Stimulated activated CD8-positive, alpha-beta memory T cell treated with anti-CD3 and anti-CD28 coated beads, Interleukin-7, amount 100 ng/mL, for 4 hours (primary cell): ENCODE results near the gene LEMD2.
A peak's percentile ranks its signal among the peaks of the same experiment; 100 is the strongest.
"Not testable (repeated sequence)": the region's sequence is repeated elsewhere in the genome, so short reads cannot be mapped to it uniquely, and the experiment has no call there.

Source experiments
- DNase-seq, 2 donors: peaks; one replicate each; pipeline ENCODE4 v3.0.0-alpha.2; 2020; ENCODE audit warnings: low read depth in 2 of 2

Gene LEMD2

DNA sequence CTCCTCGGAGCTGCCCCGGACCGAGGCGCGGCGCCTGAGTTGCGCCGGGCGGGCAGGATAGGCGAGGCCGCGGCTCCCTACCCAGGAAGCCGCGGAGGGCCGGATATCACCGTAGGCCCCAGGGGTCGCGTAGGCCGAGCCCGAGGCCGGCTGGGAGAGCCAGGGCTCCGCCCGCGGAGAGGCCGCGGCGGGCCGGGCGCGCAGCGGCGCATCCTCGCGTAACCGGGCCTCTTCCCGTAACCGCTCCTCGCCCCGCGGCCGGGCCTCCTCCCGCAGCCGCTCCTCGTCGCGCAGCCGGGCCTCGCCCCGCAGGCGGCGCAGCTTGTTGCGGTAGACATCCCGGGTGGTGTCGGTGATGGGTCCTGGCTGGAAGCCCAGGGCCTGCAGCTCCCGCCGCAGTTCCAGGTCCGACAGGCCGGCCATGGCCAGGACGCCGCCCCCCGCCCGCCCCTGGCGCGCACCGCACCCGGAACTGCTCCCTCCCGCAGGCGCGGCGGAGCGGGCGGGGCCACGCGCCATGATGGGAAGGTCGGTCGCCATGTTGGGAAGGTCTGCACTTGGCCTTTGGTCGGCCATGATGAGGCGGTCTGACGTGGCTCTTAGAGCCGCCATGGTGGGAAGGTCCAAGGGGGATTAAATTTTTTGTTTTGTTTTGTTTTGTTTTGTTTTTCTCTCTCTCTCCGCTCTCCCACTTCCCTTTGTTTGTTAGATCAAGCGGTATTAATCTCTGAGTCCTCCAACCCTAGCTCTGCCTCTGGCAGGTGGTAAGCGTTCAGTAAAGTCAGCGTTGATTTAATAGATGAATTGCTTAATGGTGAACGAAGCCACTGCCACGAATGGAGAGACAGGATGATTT, at the start of gene LEMD2:
Gene LEMD2 (minus strand): TSS at position 437 of the 856 bp plus-strand sequence. CDS start 14 bp downstream, at position 423.
- peak; percentile 86 to 87 for DNase-seq

DNA sequence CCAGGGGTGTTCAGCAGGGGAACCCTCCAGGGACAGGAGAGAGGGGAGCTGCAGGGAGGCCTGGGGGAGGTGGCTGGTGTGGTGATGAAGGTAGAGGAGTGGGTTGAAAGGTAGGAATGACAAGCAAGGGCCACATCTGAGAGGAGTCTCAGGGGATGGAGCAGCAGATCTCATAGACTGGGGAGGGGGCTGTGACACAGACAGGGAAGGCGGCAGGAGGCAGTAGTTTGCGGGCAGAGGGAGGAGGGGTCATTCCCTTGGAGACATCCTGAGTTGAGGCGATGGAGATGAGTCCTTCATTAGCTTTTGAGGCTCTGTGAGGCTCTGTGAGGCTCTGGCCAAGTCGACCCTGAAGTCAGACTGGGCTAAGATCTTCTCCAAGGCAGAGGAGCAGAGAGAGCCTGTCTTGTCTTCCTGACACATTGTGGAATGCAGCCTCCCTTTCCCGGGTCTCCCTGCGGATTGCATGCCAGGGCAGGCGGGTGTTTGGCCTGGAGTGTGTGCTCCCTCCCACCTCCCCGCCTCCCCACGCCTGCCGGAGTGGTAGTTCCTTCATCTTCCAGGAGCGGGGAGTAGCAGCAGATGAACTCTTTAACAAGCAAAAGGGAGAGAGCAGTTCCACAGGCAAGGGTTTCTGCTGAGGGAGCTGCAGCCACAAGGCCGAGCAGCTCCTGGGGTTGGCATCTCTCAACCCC, 49.2 kb upstream of the LEMD2 start:
- DNase-seq = no peak

DNA sequence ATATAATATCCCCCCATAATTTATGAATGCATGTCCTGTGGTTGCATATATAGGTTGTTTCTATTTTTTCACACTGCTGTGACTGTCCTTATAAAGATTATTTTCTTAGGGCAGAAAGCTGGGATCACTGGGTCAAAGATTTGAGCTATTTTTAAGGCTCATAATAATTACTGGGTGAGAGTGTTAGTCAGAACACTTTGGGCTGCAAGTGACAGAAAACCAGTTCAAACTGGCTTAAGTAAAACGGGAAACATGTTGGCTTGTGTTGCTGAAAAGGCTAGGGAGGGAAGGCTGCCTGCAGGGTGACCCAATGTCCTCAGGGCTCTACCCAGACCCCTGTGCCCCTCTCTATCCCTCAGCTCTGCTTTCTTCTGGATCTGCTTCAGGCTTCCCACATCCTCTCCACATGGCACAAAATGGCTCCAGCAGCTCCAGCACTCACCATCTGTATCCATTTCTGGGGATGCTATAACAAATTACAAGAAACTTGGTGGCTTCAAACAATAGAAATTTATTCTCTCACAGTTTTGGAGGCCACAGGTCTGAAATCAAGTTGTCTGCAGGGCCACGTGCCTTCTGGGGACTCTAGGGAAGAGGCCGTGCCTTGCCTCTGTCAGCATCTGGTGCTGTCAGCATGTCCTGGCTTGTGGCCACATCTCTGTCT, 48.0 kb upstream of the LEMD2 start:
- no peak for DNase-seq

DNA sequence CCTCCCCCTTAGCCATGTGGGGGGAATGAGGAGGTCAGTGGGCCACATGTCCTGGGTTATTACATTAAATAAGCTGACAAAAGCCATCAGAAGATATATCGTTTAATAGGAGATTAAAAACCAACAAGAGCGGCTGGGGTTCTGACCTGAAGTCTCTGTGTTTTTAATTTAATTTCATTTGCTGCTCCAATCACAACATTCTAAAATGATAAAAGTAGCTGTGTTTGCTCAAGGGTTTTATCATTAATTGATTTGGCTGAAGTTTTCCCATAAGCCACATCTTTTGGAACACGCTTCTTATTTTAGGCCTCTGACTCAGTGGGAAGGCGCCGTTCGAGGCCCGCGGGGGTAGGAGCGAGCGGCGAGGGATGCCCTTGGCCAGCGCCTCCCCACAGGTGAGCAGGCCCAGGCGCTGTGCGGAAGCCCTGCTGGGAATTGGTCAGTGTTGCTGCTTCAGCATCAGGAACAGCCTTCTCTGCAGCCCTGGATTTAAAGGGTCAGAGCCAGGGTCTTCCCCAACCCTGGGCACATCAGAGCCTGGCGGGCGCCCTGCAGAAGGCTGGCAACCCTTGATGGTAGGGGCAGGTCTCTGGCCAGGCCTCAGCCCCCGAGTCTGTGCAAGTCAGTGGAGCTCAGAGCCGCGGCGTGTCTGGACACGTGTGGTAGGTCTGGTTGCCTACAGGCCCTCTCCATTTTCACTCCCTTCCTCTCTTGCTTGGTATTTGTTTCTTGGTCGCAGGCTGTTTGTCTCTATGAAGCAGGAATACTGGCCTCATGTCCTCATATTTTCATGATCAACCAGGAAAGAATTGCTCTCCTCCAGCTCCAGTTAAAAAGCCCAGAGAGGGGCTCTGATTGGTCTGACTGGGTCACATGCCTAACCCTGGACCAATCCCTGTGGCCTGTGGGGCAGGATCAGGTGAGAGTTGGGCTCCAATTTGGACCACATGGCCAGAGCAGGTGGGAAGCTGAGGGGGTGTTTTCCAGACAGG, 45.8 kb upstream of the LEMD2 start:
- no peak for DNase-seq

DNA sequence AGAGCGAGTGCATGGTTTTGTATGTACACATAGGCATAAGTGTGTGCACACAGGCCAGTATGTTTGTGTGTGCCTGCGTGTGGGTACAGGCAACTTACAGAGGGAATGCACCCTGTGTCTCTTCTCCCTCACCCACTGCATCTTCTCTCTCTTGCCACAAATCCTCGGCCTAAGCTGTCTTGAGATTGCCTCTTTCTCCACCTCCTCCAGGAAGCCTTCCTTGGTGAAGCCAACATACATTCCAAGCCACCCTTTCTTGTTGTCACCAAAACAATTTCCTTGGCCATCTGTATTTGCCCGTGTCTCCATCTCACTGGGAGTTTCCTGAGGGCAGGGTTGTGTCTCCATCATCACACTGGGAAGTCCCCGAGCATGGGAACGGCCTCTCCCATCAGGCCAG, 44.7 kb upstream of the LEMD2 start:
- no peak for DNase-seq

DNA sequence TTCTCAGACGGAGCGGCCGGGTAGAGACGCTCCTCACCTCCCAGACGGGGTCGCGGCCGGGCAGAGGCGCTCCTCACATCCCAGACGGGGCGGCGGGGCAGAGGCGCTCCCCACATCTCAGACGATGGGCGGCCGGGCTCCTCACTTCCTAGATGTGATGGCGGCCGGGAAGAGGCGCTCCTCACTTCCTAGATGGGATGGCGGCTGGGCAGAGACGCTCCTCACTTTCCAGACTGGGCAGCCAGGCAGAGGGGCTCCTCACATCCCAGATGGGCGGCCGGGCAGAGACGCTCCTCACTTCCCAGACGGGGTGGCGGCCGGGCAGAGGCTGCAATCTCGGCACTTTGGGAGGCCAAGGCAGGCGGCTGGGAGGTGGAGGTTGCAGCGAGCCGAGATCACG, 43.9 kb upstream of the LEMD2 start:
- not testable (repeated sequence) for DNase-seq

DNA sequence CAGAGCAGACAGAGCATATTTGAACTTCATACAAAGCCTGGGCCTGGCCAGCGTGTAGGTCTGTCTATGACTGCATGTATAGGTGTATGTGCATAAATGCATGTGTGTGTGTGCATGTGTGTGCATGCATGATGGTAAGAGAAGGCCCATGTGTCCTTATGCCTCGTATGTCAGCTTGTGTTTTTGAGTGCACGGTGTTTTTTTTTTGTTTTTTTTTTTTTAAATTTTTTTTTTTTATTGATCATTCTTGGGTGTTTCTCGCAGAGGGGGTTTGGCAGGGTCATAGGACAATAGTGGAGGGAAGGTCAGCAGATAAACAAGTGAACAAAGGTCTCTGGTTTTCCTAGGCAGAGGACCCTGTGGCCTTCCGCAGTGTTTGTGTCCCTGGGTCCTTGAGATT, 42.8 kb upstream of the LEMD2 start:
- DNase-seq = not testable (repeated sequence)

DNA sequence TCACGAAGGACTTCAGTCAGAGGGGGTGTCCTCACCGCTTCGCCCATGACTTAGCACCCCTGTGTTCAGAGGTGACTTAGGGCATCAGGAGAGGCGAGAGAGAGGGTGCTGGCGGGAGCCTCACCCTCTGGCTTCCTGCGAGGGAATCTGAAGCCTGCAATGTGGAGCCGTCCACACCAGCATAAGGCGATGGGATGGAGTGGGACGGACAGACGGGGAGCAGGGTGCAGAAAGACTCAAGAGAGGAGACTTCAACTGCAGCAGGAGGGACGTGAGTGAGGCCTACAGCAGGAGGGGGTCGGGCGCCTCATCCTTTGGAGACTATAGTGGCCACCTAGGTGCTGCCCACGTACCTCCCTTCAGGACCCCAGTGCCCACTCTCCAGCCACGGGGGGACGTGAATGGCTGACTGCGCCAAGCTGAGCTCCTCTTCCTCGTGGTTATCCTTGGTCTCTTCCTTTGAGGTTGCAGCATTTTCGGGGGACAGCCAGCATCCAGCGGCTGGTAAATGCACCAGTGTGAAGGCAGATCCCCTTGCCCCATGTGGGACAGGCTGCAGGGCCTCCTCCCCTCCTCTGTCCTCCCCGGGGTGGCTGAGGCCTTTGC, 41.8 kb upstream of the LEMD2 start:
- DNase-seq = no peak

DNA sequence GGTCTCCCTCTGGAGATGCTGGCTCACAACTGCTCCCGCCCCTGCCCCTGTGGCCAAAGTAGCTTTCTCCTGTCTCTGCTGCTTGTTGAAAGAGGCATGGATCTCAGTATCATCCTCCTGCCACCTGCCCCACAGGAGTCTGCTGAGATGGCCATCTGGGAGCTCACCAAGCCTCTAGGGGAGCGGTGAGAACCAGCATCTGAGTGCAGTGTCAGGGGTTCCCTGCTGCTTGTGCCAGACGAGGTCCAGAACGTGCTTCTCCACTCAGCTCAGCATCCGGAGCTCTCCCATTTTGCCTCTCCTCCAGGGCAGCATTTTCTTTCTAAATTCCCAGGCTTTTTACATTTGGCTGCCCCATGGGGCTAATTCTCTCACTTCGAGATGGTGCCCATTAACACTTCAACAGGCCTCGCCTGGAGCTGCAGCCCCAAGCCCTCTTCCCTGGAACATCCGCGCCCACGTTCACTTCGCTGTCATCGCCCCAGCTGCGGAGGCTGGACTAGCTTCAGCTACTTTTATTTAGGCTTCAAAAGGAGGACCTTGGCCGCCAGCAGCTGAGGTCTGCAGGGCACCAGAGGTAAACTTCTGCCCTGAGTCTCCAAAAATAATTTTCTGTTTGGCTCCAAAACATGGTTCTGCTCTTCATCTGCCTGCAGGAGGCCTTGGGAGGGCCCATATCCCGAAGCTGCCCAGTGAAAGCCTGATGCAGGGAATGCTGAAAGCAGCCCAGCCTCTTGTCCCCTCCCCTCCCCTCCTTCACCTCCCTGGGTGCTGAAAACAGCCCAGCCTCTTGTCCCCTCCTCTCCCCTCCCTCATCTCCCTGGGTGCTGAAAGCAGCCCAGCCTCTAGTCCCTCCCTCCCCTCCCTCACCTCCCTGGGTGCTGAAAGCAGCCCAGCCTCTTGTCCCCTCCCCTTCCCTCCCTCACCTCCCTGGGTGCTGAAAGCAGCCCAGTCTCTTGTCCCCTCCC, 40.1 kb upstream of the LEMD2 start:
- no peak for DNase-seq

DNA sequence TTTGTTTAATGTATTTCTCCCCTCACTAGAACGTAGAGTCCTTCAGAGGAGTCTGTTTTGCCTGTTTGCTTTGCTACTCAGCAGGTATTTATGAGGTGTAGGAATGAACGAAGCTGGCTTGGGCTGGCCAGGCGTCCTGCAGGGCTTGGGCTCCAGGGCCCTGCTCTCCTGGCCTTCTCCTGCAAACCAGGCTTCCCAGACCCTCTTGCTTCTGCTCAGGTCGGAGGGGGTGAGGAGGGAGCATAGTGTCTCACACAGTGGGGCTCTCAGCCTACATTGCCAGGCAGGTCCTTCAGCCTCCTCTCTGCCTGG, 39.5 kb upstream of the LEMD2 start:
- DNase-seq = no peak

DNA sequence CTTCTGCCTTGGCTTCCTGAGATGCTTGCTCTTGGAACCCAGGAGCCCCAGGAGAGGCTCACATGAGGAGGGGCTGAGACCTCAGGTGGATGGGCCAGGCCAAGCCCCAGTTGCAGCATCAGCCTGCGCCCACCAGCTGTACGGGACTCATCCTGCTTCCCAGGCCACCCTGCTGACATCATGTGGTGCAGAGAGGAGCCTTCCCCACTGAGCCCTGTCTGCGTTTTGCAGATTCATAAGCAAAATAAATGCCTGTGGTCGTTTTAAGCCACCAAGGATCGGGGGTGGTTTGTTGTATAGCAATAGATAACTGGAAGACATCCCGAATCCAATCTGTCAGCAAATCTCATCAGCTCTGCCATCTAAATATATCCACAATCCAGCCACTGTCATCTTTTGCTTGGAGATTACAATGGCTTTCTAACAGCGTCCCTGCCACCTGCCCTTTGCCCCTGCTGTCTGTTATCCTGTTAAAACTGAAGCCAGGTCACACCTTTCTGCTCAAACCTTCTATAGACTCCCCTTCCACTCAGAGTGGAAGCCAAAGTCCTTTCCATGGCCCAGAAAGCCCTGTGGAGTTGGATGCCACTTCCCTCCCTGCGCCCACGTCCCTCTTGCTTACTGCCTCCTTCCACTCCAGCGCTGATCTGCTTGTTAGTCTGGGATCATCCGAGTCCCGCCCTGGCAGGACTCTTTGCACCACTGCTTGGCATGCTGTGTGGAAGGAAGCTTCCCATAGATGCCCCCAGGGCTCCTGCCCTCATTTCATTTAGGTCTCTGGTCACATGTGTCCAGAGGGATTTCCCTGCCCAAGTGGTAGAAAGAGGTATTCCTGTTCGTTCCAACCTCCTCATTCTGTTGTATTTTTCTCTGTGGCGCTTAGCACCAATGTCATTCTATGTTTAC, 38.9 kb upstream of the LEMD2 start:
- DNase-seq = no peak

DNA sequence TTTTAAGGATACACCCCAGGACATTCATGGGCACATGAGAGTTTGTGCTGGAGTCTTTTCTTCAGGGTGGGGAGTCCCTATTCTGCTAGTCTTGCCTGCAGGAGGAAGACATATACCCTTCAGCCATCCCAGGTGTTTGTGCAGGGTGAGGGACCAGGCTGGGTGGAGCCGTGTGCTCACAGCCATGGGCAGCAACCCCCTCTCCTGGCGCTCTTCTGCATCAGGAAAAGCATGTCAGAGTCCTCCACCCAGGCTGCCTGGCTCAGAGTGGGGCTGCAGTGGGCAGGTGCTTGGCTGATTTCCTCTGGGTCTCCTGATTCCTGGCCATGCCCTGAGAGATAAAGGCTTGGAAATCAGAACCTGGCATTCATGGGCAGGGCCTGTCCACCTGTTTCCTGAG, 37.6 kb upstream of the LEMD2 start:
- no peak for DNase-seq

DNA sequence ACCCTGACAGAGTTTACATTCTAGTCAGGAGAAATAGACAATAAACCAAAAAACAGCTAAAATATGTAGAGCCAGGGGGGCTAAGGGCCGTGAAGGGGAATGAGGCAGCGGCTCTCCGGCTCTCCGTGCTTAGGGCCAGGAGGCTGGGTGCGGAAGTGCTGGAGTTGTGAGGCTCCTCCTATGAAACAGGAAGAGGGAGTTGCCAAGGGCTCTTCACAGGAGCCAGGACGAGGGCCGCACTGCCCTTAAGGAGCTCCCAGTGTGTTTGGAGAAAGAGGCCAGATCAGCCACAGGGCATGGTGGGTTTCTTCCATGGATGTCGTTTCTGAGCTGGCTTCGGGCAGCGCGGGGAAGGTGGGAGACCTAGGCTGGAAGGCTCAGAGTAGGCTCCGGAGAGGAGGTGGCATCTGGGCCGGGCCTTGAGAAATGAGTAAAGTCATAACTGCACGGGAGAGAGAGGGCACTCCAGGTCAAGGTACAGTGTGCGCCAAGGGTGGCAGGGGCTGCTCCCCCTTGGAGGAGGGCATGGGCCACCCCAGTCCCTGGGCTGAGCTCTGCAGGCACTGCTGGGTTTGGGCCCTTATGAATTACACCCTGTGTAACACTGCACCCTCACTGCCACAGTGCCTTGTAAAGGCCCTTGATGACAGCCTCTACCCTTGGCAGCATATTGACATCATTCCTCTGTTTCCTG, 35.7 kb upstream of the LEMD2 start:
- no peak for DNase-seq

DNA sequence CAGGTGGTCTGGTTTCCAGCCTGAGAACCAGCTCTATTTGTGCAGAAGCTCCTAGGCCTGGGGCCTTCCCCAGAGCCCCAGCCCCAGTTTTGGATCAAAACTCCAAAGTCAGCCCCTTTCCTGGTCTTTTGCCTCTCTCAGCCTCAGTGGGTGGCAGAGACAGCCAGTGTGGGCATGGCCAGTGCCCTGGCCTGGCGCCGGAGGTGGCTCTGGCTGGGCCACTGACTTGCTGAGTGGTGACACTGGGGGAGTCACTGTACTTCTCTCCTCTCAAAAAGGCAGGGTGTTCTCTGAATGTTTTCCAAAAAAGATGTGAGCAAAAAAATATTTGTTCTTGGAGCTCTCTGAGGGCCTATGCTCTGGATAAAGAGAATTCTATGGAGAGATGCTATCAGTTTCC, 34.9 kb upstream of the LEMD2 start:
- no peak for DNase-seq

DNA sequence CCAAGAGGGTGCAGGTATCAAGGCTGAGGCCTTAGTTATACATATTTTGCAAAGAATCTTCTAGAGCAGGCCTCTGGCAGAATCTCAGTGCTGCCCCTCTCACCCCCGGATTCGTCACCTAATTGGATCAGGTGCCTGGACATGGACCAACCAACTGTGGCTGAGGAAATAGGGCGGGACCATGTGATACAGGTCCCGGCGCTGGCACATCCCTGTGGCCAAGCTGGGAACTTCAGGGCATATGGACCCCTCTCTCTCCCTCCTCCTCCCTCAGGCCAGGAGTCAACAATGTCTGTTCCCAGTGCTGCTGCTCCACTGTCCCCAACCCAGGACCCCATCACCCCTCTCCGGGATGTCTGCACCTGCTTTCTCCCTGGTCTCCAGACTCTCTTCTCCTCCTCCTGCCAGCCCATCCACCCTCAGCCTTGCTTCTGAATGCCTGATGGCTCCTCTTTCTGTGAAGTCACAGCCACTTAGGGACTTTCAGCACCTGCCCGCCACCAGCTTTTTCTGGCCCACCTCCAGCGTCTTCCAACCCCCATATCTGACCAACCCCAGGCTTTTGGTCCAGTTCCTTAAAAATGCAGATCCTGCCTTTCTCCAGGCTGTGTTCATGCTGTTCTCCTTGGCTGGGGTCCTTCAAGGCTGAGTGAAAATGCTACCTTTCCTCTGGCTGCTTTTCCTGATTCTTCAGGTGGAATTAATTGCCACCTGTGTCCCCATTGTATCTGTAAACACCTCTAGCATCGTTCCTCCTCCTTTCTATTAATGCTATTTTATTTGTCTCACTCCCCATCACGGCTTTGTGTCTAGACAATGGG, 33.9 kb upstream of the LEMD2 start:
- DNase-seq = no peak

DNA sequence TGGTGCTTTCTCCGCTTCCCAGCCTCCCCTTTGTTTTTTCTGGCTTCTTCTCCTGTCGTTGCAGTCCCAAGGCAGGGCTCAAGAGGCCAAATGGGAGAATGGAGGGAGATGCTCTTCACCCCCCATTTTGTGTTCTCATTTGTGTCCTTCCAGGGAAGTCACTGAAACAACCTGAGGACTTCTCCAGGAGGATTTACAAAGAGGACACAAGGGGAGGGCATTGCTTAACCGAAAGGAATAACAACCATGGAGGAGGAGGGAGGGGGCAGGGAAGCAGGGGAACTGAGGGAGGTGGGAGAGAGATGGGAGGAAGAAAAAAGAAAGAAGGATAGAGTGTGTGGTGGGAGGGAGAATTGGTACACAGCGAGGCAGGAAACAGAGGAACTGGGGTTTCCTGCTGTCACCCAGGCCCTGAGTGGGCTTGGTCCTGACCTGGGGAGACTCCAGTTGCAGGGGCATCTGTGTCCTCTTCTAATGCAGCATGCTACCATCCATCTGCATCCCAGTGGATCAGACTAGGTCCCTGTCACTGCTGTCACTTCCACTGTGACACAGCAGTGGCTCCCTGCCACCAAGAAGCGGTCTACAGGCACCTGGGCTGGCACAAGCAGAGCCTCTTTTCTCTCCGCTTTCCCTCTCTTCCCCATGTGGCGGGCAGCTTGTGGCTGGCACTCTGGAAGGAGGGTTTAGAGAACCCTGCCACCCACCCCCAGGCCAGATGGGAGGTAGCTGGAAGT, 32.0 kb upstream of the LEMD2 start:
- no peak for DNase-seq

DNA sequence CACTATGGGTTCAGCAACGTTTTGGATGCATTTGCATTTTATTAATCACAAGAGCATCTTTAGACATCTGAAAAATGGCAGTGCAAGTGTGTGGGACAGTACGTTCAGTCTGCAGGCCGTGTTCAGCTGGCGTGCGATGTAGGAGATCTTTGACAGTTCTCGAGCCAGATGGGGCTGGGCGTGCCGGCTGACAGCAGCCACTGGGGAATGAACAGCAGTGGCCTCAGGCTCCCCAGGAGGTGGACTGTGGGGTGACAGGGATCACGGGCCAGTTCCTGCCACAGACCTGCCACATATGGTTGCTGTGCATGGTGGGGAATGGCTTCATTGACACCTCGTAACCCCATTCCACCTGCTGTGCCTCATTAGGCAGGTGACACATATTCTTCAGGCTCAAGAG, 31.3 kb upstream of the LEMD2 start:
- DNase-seq = no peak
